ENCODE results near the gene PIGR. TPM values are rescaled to one million over a fixed set of nuclear protein-coding genes. Genes with fewer than 3 reads are reported as not detected.
"Not testable (repeated sequence)": the region's sequence is repeated elsewhere in the genome, so short reads cannot be mapped to it uniquely, and the experiment has no call there.

Gene PIGR
- total and polyA plus RNA-seq, 7 donors: 0.06 to 0.64 (median 0.48) TPM

- no peak for TF ChIP-seq CTCF (IDR thresholded peaks at IDR 0.05)
- Histone ChIP-seq H3K9me3 (no peaks in the 10 kb centered on the region), H3K27ac (no peak overlapping the region), H3K4me3 (no peak overlapping the region), H3K4me1 (no peaks in the 10 kb centered on the region), H3K36me3 (ENCODE audit: insufficient read depth in 1 of 2, low read depth in 1 of 2) (no peaks in the 10 kb centered on the region), H3K27me3 (ENCODE audit: insufficient read depth in 3 of 3, low read length in 2 of 3) (no peaks in the 10 kb centered on the region)
- intact Hi-C loops (cut with DNase I): loop anchor here in 1 of 2 donors (5.0 kb wide), 1 partner anchor 152 kb away; no protein-coding TSS in a partner anchor
- DNase-seq: peak in 1 of 2 donors; percentile 24
- WGBS, 3 donors: 80 to 82% (median 81%) methylated on average over 11 of the region's 11 CpGs
- peak; percentile 42 to 54 (median 42) for ATAC-seq
Observed at GRCh38 chr1:206925106-206925736, 21.0 kb downstream of the PIGR start.

DNA sequence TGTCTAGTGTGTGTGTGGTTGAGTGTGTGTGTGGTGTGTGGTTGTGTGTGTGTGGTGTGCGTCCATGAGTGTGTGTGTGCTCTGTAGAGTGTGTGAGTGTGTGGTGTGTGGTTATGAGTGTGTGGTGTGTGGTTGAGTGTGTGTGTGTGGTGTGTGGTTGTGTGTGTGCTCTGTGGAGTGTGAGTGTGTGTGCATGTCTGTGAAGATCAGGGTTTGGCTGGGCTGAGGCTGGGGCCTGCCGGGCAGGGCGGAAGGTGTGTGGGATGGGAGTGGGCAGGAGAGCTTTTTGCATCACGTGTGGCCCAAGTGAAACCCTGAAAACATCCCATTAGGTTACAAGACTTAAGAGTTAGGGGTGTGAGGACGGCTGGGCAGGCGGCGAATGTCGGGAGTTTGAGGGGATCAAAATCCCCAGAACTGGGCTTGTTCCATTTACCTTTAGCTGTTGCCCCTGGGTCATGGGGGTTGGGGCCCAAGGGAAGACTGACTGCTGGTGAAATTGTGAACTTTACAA lies 21.6 kb downstream of the PIGR start:
- ATAC-seq (no peak), DNase-seq (no peak)
- Histone ChIP-seq H3K27me3 (ENCODE audit: insufficient read depth in 3 of 3, low read length in 2 of 3) (no peaks in the 10 kb centered on the region), H3K4me1 (no peaks in the 10 kb centered on the region), H3K36me3 (ENCODE audit: insufficient read depth in 1 of 2, low read depth in 1 of 2) (no peaks in the 10 kb centered on the region), H3K4me3 (no peak overlapping the region), H3K27ac (no peak overlapping the region), H3K9me3 (no peaks in the 10 kb centered on the region)
- no peak for TF ChIP-seq CTCF (IDR thresholded peaks at IDR 0.05)
- WGBS, 3 donors: 70 to 77% (median 76%) methylated on average over 8 of the region's 8 CpGs
- intact Hi-C loops (cut with DNase I): loop anchor here in 1 of 2 donors (5.0 kb wide), 1 partner anchor 153 kb away; no protein-coding TSS in a partner anchor

GRCh38 chr1:206923961-206924557 lies 22.2 kb downstream of the PIGR start:
- H3K27me3 ChIP-seq (ENCODE audit: insufficient read depth in 3 of 3, low read length in 2 of 3); H3K9me3 ChIP-seq; H3K4me1 ChIP-seq; H3K36me3 ChIP-seq (ENCODE audit: insufficient read depth in 1 of 2, low read depth in 1 of 2); H3K4me3 ChIP-seq; DNase-seq; intact Hi-C loops (cut with DNase I); H3K27ac ChIP-seq: not testable (repeated sequence)
- peak; percentile 20 to 27 (median 23) for ATAC-seq
- 96 to 98% (median 97%) methylated on average over 4 of the region's 4 CpGs for WGBS, 3 donors

DNA sequence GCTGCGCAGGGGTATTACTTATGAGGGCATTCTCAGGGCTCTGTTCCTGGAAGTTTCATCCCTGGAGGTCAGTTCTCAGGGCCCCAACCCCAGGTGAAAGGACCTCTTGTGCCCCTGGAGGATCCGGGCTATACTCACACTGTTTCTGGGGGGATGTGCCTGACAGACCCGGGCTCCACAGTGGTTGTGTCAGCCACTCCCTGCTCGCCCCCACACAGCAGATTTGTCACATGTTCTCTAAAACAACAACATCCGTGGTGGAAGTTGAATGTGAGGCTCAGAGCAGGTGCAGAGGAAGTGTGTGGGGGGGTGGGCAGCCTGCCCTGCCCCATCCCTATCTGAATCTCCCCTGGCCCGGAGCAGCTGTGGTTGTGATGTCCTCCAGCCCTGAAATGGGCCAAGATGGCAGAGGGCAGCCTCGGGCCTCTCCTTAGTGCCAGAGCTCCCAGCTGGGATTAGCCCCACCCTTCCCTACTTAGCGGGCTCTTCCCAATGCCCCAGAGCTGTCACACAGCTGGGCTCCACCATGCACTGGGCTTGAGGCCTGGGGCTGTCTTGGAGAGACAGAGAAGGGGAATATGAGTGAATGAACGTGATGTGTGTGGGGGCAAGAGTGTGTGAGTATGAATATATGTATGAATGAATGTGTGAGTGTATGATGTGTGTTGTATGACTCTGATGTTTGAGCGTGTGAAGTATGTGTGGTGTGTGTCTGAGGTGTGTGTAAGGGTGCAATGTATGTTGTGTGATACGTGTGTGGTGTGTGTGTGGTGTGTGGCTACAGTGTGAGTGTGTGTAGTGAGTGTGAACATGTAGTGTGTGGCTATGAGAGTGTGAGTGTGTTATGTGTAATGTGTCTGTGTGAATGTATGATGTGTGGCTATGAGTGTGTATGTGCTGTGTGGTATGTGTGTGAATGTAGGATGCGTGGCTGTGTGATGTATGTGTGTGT lies 23.0 kb downstream of the PIGR start:
- DNase-seq: peak in 1 of 2 donors; percentile 52
- intact Hi-C loops (cut with DNase I): no loop called here
- no peak for TF ChIP-seq CTCF (IDR thresholded peaks at IDR 0.05)
- Histone ChIP-seq H3K4me1 (no peaks in the 10 kb centered on the region), H3K27me3 (ENCODE audit: insufficient read depth in 3 of 3, low read length in 2 of 3) (peaks cover 0 to 5% (median 0%) of the 10 kb centered on the region in 3 donors), H3K9me3 (no peaks in the 10 kb centered on the region), H3K27ac (peak overlapping the region; percentile 23), H3K4me3 (no peak overlapping the region), H3K36me3 (ENCODE audit: insufficient read depth in 1 of 2, low read depth in 1 of 2) (no peaks in the 10 kb centered on the region)
- ATAC-seq: peak in 2 of 4 donors; percentile 20 to 22
- WGBS, 3 donors: 53 to 58% (median 57%) methylated on average over 12 of the region's 12 CpGs
